Measurements from ENCODE around the gene SEMA3E. TPM values are rescaled to one million over a fixed set of nuclear protein-coding genes. Genes with fewer than 3 reads are reported as not detected.

The SEMA3E gene
- polyA plus RNA-seq, 2 donors: 0.14 to 0.28 TPM

- WGBS, 2 donors: 90% methylated on average over 7 of the region's 7 CpGs
- Histone ChIP-seq H3K36me3 (ENCODE audit: control insufficient read depth in 2 of 2, insufficient read depth in 2 of 2, low read length in 1 of 2) (no peaks in the 10 kb centered on the region), H3K9me3 (ENCODE audit: control insufficient read depth in 2 of 2, insufficient read depth in 1 of 2, low read depth in 1 of 2, low read length in 1 of 2) (no peaks in the 10 kb centered on the region), H3K27ac (ENCODE audit: low read depth in 2 of 2, low read length in 1 of 2) (no peak overlapping the region), H3K4me1 (ENCODE audit: control insufficient read depth in 2 of 2, insufficient read depth in 2 of 2, low read length in 1 of 2) (no peaks in the 10 kb centered on the region), H3K27me3 (ENCODE audit: control insufficient read depth in 1 of 2, insufficient read depth in 2 of 2, low read length in 2 of 2) (no peaks in the 10 kb centered on the region), H3K4me3 (ENCODE audit: low read depth in 1 of 2, low read length in 2 of 2) (no peak overlapping the region)
These were observed 107.6 kb downstream of the SEMA3E start for GRCh38 chr7:83541187-83541960.

GRCh38 chr7:83534488-83534887 lies 114.5 kb downstream of the SEMA3E start:
- Histone ChIP-seq H3K27me3 (ENCODE audit: control insufficient read depth in 1 of 2, insufficient read depth in 2 of 2, low read length in 2 of 2) (no peaks in the 10 kb centered on the region), H3K4me3 (ENCODE audit: low read depth in 1 of 2, low read length in 2 of 2) (no peak overlapping the region), H3K27ac (ENCODE audit: low read depth in 2 of 2, low read length in 1 of 2) (no peak overlapping the region)

GRCh38 chr7:83532219-83532618 lies 116.7 kb downstream of the SEMA3E start:
- Histone ChIP-seq H3K9me3 (ENCODE audit: control insufficient read depth in 2 of 2, insufficient read depth in 1 of 2, low read depth in 1 of 2, low read length in 1 of 2) (no peaks in the 10 kb centered on the region), H3K27ac (ENCODE audit: low read depth in 2 of 2, low read length in 1 of 2) (no peak overlapping the region), H3K4me3 (ENCODE audit: low read depth in 1 of 2, low read length in 2 of 2) (no peak overlapping the region), H3K4me1 (ENCODE audit: control insufficient read depth in 2 of 2, insufficient read depth in 2 of 2, low read length in 1 of 2) (no peaks in the 10 kb centered on the region), H3K36me3 (ENCODE audit: control insufficient read depth in 2 of 2, insufficient read depth in 2 of 2, low read length in 1 of 2) (no peaks in the 10 kb centered on the region), H3K27me3 (ENCODE audit: control insufficient read depth in 1 of 2, insufficient read depth in 2 of 2, low read length in 2 of 2) (no peaks in the 10 kb centered on the region)
- WGBS, 2 donors: 85% methylated on average over 2 of the region's 2 CpGs

More at GRCh38 chr7:83534488-83534887, 114.5 kb downstream of the SEMA3E start:
- Histone ChIP-seq H3K9me3 (ENCODE audit: control insufficient read depth in 2 of 2, insufficient read depth in 1 of 2, low read depth in 1 of 2, low read length in 1 of 2) (no peaks in the 10 kb centered on the region), H3K36me3 (ENCODE audit: control insufficient read depth in 2 of 2, insufficient read depth in 2 of 2, low read length in 1 of 2) (no peaks in the 10 kb centered on the region), H3K4me1 (ENCODE audit: control insufficient read depth in 2 of 2, insufficient read depth in 2 of 2, low read length in 1 of 2) (no peaks in the 10 kb centered on the region)

- no peaks in the 10 kb centered on the region for H3K27me3 ChIP-seq (ENCODE audit: control insufficient read depth in 1 of 2, insufficient read depth in 2 of 2, low read length in 2 of 2)
- no peak overlapping the region for H3K4me3 ChIP-seq (ENCODE audit: low read depth in 1 of 2, low read length in 2 of 2)
- H3K27ac ChIP-seq (ENCODE audit: low read depth in 2 of 2, low read length in 1 of 2): no peak overlapping the region
- no peaks in the 10 kb centered on the region for H3K36me3 ChIP-seq (ENCODE audit: control insufficient read depth in 2 of 2, insufficient read depth in 2 of 2, low read length in 1 of 2)
- no peaks in the 10 kb centered on the region for H3K9me3 ChIP-seq (ENCODE audit: control insufficient read depth in 2 of 2, insufficient read depth in 1 of 2, low read depth in 1 of 2, low read length in 1 of 2)
- H3K4me1 ChIP-seq (ENCODE audit: control insufficient read depth in 2 of 2, insufficient read depth in 2 of 2, low read length in 1 of 2): no peaks in the 10 kb centered on the region
- 59 to 73% methylated on average over 2 of the region's 2 CpGs for WGBS, 2 donors
These were observed 117.2 kb downstream of the SEMA3E start for GRCh38 chr7:83531766-83532165.

- Histone ChIP-seq H3K4me1 (ENCODE audit: control insufficient read depth in 2 of 2, insufficient read depth in 2 of 2, low read length in 1 of 2) (no peaks in the 10 kb centered on the region), H3K27me3 (ENCODE audit: control insufficient read depth in 1 of 2, insufficient read depth in 2 of 2, low read length in 2 of 2) (no peaks in the 10 kb centered on the region), H3K36me3 (ENCODE audit: control insufficient read depth in 2 of 2, insufficient read depth in 2 of 2, low read length in 1 of 2) (no peaks in the 10 kb centered on the region), H3K4me3 (ENCODE audit: low read depth in 1 of 2, low read length in 2 of 2) (no peak overlapping the region), H3K27ac (ENCODE audit: low read depth in 2 of 2, low read length in 1 of 2) (no peak overlapping the region), H3K9me3 (ENCODE audit: control insufficient read depth in 2 of 2, insufficient read depth in 1 of 2, low read depth in 1 of 2, low read length in 1 of 2) (no peaks in the 10 kb centered on the region)
- 54 to 59% methylated on average over 3 of the region's 3 CpGs for WGBS, 2 donors
These were observed 120.0 kb downstream of the SEMA3E start for GRCh38 chr7:83528925-83529423.

- no peaks in the 10 kb centered on the region for H3K27me3 ChIP-seq (ENCODE audit: control insufficient read depth in 1 of 2, insufficient read depth in 2 of 2, low read length in 2 of 2)
- no peak overlapping the region for H3K27ac ChIP-seq (ENCODE audit: low read depth in 2 of 2, low read length in 1 of 2)
- H3K4me3 ChIP-seq (ENCODE audit: low read depth in 1 of 2, low read length in 2 of 2): no peak overlapping the region
- 82 to 88% methylated on average over 4 of the region's 4 CpGs for WGBS, 2 donors
- H3K9me3 ChIP-seq (ENCODE audit: control insufficient read depth in 2 of 2, insufficient read depth in 1 of 2, low read depth in 1 of 2, low read length in 1 of 2): no peaks in the 10 kb centered on the region
- no peaks in the 10 kb centered on the region for H3K4me1 ChIP-seq (ENCODE audit: control insufficient read depth in 2 of 2, insufficient read depth in 2 of 2, low read length in 1 of 2)
- H3K36me3 ChIP-seq (ENCODE audit: control insufficient read depth in 2 of 2, insufficient read depth in 2 of 2, low read length in 1 of 2): no peaks in the 10 kb centered on the region
These were observed 124.5 kb downstream of the SEMA3E start for GRCh38 chr7:83524277-83525075.

GRCh38 chr7:83520726-83521125 lies 128.2 kb downstream of the SEMA3E start:
- no peak overlapping the region for H3K27ac ChIP-seq (ENCODE audit: low read depth in 2 of 2, low read length in 1 of 2)
- H3K4me1 ChIP-seq (ENCODE audit: control insufficient read depth in 2 of 2, insufficient read depth in 2 of 2, low read length in 1 of 2): no peaks in the 10 kb centered on the region
- no peaks in the 10 kb centered on the region for H3K36me3 ChIP-seq (ENCODE audit: control insufficient read depth in 2 of 2, insufficient read depth in 2 of 2, low read length in 1 of 2)
- no peaks in the 10 kb centered on the region for H3K27me3 ChIP-seq (ENCODE audit: control insufficient read depth in 1 of 2, insufficient read depth in 2 of 2, low read length in 2 of 2)
- 9 to 10% methylated on average over 2 of the region's 2 CpGs for WGBS, 2 donors
- no peak overlapping the region for H3K4me3 ChIP-seq (ENCODE audit: low read depth in 1 of 2, low read length in 2 of 2)
- no peaks in the 10 kb centered on the region for H3K9me3 ChIP-seq (ENCODE audit: control insufficient read depth in 2 of 2, insufficient read depth in 1 of 2, low read depth in 1 of 2, low read length in 1 of 2)

GRCh38 chr7:83519240-83519639 lies 129.7 kb downstream of the SEMA3E start:
- 91% methylated on average over 2 of the region's 2 CpGs for WGBS, 2 donors
- Histone ChIP-seq H3K4me1 (ENCODE audit: control insufficient read depth in 2 of 2, insufficient read depth in 2 of 2, low read length in 1 of 2) (no peaks in the 10 kb centered on the region), H3K4me3 (ENCODE audit: low read depth in 1 of 2, low read length in 2 of 2) (no peak overlapping the region), H3K9me3 (ENCODE audit: control insufficient read depth in 2 of 2, insufficient read depth in 1 of 2, low read depth in 1 of 2, low read length in 1 of 2) (no peaks in the 10 kb centered on the region), H3K27ac (ENCODE audit: low read depth in 2 of 2, low read length in 1 of 2) (no peak overlapping the region), H3K36me3 (ENCODE audit: control insufficient read depth in 2 of 2, insufficient read depth in 2 of 2, low read length in 1 of 2) (no peaks in the 10 kb centered on the region), H3K27me3 (ENCODE audit: control insufficient read depth in 1 of 2, insufficient read depth in 2 of 2, low read length in 2 of 2) (no peaks in the 10 kb centered on the region)

- H3K27me3 ChIP-seq (ENCODE audit: control insufficient read depth in 1 of 2, insufficient read depth in 2 of 2, low read length in 2 of 2): no peaks in the 10 kb centered on the region
- H3K4me3 ChIP-seq (ENCODE audit: low read depth in 1 of 2, low read length in 2 of 2): no peak overlapping the region
- no peak overlapping the region for H3K27ac ChIP-seq (ENCODE audit: low read depth in 2 of 2, low read length in 1 of 2)
- no peaks in the 10 kb centered on the region for H3K36me3 ChIP-seq (ENCODE audit: control insufficient read depth in 2 of 2, insufficient read depth in 2 of 2, low read length in 1 of 2)
- H3K9me3 ChIP-seq (ENCODE audit: control insufficient read depth in 2 of 2, insufficient read depth in 1 of 2, low read depth in 1 of 2, low read length in 1 of 2): no peaks in the 10 kb centered on the region
- WGBS, 2 donors: 32 to 44% methylated on average over 3 of the region's 3 CpGs
- no peaks in the 10 kb centered on the region for H3K4me1 ChIP-seq (ENCODE audit: control insufficient read depth in 2 of 2, insufficient read depth in 2 of 2, low read length in 1 of 2)
These were observed 131.8 kb downstream of the SEMA3E start for GRCh38 chr7:83517035-83517700.
